Liver (tissue), 9 donors: ENCODE measurements around the gene ZNF485. TPM values are rescaled to one million over a fixed set of nuclear protein-coding genes. Genes with fewer than 3 reads are reported as not detected.

ENCODE experiments used
- DNase-seq: peaks from one replicate; pipeline ENCODE4 v3.0.0-alpha.2; 2017; ENCODE audit warnings: low spot score
- H3K27ac ChIP-seq, 2 donors: one replicate each; pipeline ENCODE4 v1.7.0; 2013; ENCODE audit warnings: inconsistent platforms in 2 of 2, low read length in 2 of 2, control low read depth in 1 of 2, low read depth in 1 of 2, mild to moderate bottlenecking in 1 of 2
- H3K27me3 ChIP-seq, 4 donors: one replicate each; pipeline versions ENCODE4 v1.6.1 to v1.7.0; 2013; ENCODE audit warnings: low read length in 3 of 4, inconsistent platforms in 1 of 4, mild to moderate bottlenecking in 1 of 4, moderate library complexity in 1 of 4; ENCODE audit not compliant: control insufficient read depth in 4 of 4, insufficient read depth in 4 of 4
- H3K36me3 ChIP-seq, 4 donors: one replicate each; pipeline versions ENCODE4 v1.6.1 to v1.7.0; 2013; ENCODE audit warnings: low read length in 3 of 4, mild to moderate bottlenecking in 3 of 4, low read depth in 1 of 4, moderate library complexity in 1 of 4; ENCODE audit not compliant: control insufficient read depth in 4 of 4, insufficient read depth in 3 of 4
- H3K4me1 ChIP-seq, 4 donors: one replicate each; pipeline versions ENCODE4 v1.6.1 to v1.7.0; 2013; ENCODE audit warnings: low read length in 3 of 4, mild to moderate bottlenecking in 3 of 4, moderate library complexity in 1 of 4; ENCODE audit not compliant: control insufficient read depth in 4 of 4, insufficient read depth in 4 of 4
- H3K4me3 ChIP-seq, 3 donors: one replicate each; pipeline versions ENCODE4 v1.6.1 to v1.7.0; 2013; ENCODE audit warnings: low read length in 3 of 3, control low read depth in 1 of 3, low read depth in 1 of 3, mild to moderate bottlenecking in 1 of 3
- H3K9ac ChIP-seq, 2 donors: one replicate each; pipeline ENCODE4 v1.7.0; 2013; ENCODE audit warnings: low read length in 2 of 2, mild to moderate bottlenecking in 2 of 2, moderate library complexity in 2 of 2, control low read depth in 1 of 2, low read depth in 1 of 2
- H3K9me3 ChIP-seq, 4 donors: one replicate each; pipeline versions ENCODE4 v1.6.1 to v1.7.0; 2013; ENCODE audit warnings: low read length in 3 of 4; ENCODE audit not compliant: control insufficient read depth in 4 of 4
- ATF3 ChIP-seq: IDR thresholded peaks from 2 replicates; pipeline ENCODE4 v1.6.1; 2016; ENCODE audit warnings: antibody characterized with exemption
- CTCF ChIP-seq: fragments of 150-350 bp; IDR thresholded peaks from 2 replicates; pipeline ENCODE4 v1.5.1; 2017; ENCODE audit warnings: improper control_type of control experiment, low read depth, low read length; ENCODE audit not compliant: missing input control
- FOXA2 ChIP-seq: IDR thresholded peaks from 2 replicates; pipeline ENCODE4 v1.6.1; 2016; ENCODE audit warnings: antibody characterized with exemption
- GABPA ChIP-seq, 2 donors: IDR thresholded peaks in 1 of 2; conservative IDR thresholded peaks in 1 of 2; 2 replicates each; pipeline ENCODE4 v1.6.1; 2016; ENCODE audit warnings: antibody characterized with exemption in 2 of 2, mild to moderate bottlenecking in 1 of 2, moderate library complexity in 1 of 2
- HNF4A ChIP-seq, 2 donors: conservative IDR thresholded peaks; 2 replicates each; pipeline ENCODE4 v1.6.1; 2016; ENCODE audit warnings: antibody characterized with exemption in 2 of 2, mild to moderate bottlenecking in 2 of 2
- HNF4G ChIP-seq: IDR thresholded peaks from 2 replicates; pipeline ENCODE4 v1.6.1; 2016; ENCODE audit warnings: antibody characterized with exemption
- JUND ChIP-seq, 2 donors: IDR thresholded peaks; 2 replicates each; pipeline ENCODE4 v1.6.1; 2016; ENCODE audit warnings: antibody characterized with exemption in 2 of 2
- NR2F2 ChIP-seq: IDR thresholded peaks from 2 replicates; pipeline ENCODE4 v1.6.1; 2016; ENCODE audit warnings: antibody characterized with exemption
- RAD21 ChIP-seq, 2 donors: IDR thresholded peaks; 2 replicates each; pipeline ENCODE4 v1.6.1; 2016; ENCODE audit warnings: antibody characterized with exemption in 2 of 2, mild to moderate bottlenecking in 2 of 2
- SP1 ChIP-seq: IDR thresholded peaks from 2 replicates; pipeline ENCODE4 v1.6.1; 2018; ENCODE audit warnings: antibody characterized with exemption, mild to moderate bottlenecking
- TAF1 ChIP-seq: conservative IDR thresholded peaks from 2 replicates; pipeline ENCODE4 v1.6.1; 2016; ENCODE audit warnings: antibody characterized with exemption, mild to moderate bottlenecking
- YY1 ChIP-seq: IDR thresholded peaks from 2 replicates; pipeline ENCODE4 v1.6.1; 2016; ENCODE audit warnings: antibody characterized with exemption, mild to moderate bottlenecking
- ZBTB33 ChIP-seq: IDR thresholded peaks from 2 replicates; pipeline ENCODE4 v1.6.1; 2016; ENCODE audit warnings: antibody characterized with exemption
- WGBS: extraction: QIAGEN DNeasy Blood & Tissue Kit; methylation state at CpG from one replicate; pipeline ENCODE4 v1.1.7; 2013; 5-methylcytosine and 5-hydroxymethylcytosine counted together
- polyA plus RNA-seq, 2 donors: library from polyadenylated mRNA; stranded (reverse) in 1 of 2; unstranded in 1 of 2; fragments of 200-250 nt in 1 of 2; fragments of >200 nt in 1 of 2; fragmentation: Nextera tagmentation in 1 of 2; extraction: Ambion mirVana in 1 of 2; gene quantifications; one replicate each; pipeline versions ENCODE4 v1.2.1 to v1.2.3, GENCODE V29; 2013 to 2015
- total RNA-seq, 2 donors: library from RNA; depleted of rRNA; stranded (reverse); fragments of >200 nt; gene quantifications; one replicate each; pipeline ENCODE4 v1.2.3, GENCODE V29; 2014
- TF ChIP-seq, protein P1 (sequence below): IDR thresholded peaks from 2 replicates; pipeline ENCODE4 v1.6.1; 2016; ENCODE audit warnings: antibody characterized with exemption
- TF ChIP-seq, protein P2 (sequence below): IDR thresholded peaks from 2 replicates; pipeline ENCODE4 v1.6.1; 2016; ENCODE audit warnings: antibody characterized with exemption, mild to moderate bottlenecking
- donor health status: healthy.
- donor health status: healthy.
- donor health status: healthy.
- donor health status: healthy.
- donor health status: healthy.

The ZNF485 gene
- total RNA-seq (1 to 10 TPM in 1 of 2 donors, under 1 TPM in 1; 0.98 to 2.4 TPM), polyA plus RNA-seq (1 to 10 TPM in 1 of 2 donors, under 1 TPM in 1; 0.92 to 1.0 TPM)

- peak; percentile 67 for DNase-seq
- Histone ChIP-seq H3K27me3 (no peaks in the 10 kb centered on the region), H3K9ac (peak within 1 kb of the TSS in 1 of 2 donors; percentile 45), H3K9me3 (no peaks in the 10 kb centered on the region), H3K36me3 (peaks cover 0 to 15% (median 4%) of the 10 kb centered on the region in 4 donors), H3K4me1 (peaks cover 0 to 6% (median 1%) of the 10 kb centered on the region in 4 donors), H3K4me3 (peak within 1 kb of the TSS; percentile 63 to 89 (median 89)), H3K27ac (peak within 1 kb of the TSS in 1 of 2 donors; percentile 63)
- WGBS: 3% methylated on average over 58 of the region's 58 CpGs
- TF ChIP-seq HNF4A (conservative IDR thresholded peaks at IDR 0.05) (no peak), NR2F2 (no peak), FOXA2 (no peak), GABPA (IDR thresholded peaks at IDR 0.05 in 1 of 2, conservative IDR thresholded peaks at IDR 0.05 in 1 of 2) (peak; percentile 93 to 97), ZBTB33 (no peak), HNF4G (no peak)
- TF ChIP-seq, protein P1, sequence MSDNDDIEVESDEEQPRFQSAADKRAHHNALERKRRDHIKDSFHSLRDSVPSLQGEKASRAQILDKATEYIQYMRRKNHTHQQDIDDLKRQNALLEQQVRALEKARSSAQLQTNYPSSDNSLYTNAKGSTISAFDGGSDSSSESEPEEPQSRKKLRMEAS: peak; percentile 45
- TF ChIP-seq, protein P2, sequence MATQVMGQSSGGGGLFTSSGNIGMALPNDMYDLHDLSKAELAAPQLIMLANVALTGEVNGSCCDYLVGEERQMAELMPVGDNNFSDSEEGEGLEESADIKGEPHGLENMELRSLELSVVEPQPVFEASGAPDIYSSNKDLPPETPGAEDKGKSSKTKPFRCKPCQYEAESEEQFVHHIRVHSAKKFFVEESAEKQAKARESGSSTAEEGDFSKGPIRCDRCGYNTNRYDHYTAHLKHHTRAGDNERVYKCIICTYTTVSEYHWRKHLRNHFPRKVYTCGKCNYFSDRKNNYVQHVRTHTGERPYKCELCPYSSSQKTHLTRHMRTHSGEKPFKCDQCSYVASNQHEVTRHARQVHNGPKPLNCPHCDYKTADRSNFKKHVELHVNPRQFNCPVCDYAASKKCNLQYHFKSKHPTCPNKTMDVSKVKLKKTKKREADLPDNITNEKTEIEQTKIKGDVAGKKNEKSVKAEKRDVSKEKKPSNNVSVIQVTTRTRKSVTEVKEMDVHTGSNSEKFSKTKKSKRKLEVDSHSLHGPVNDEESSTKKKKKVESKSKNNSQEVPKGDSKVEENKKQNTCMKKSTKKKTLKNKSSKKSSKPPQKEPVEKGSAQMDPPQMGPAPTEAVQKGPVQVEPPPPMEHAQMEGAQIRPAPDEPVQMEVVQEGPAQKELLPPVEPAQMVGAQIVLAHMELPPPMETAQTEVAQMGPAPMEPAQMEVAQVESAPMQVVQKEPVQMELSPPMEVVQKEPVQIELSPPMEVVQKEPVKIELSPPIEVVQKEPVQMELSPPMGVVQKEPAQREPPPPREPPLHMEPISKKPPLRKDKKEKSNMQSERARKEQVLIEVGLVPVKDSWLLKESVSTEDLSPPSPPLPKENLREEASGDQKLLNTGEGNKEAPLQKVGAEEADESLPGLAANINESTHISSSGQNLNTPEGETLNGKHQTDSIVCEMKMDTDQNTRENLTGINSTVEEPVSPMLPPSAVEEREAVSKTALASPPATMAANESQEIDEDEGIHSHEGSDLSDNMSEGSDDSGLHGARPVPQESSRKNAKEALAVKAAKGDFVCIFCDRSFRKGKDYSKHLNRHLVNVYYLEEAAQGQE: peak; percentile 24
Measured at GRCh38 chr10:43606323-43607198, at the start of gene ZNF485. ZNF485 (plus strand) TSS chr10:43606438; CDS start chr10:43607051, 613 bp downstream.

- Histone ChIP-seq H3K36me3 (peaks cover 0 to 11% (median 1%) of the 10 kb centered on the region in 4 donors), H3K27me3 (no peaks in the 10 kb centered on the region), H3K4me3 (peak overlapping the region in 2 of 3 donors; percentile 21 to 55), H3K9me3 (peaks cover 14 to 21% (median 18%) of the 10 kb centered on the region in 4 donors), H3K4me1 (no peaks in the 10 kb centered on the region), H3K9ac (no peak overlapping the region), H3K27ac (no peak overlapping the region)
- WGBS: 95% methylated on average over 4 of the region's 4 CpGs
- no peak for DNase-seq
- no peak for TF ChIP-seq GABPA (IDR thresholded peaks at IDR 0.05 in 1 of 2, conservative IDR thresholded peaks at IDR 0.05 in 1 of 2)
- no peak for TF ChIP-seq YY1
- TF ChIP-seq HNF4G: no peak
- TF ChIP-seq ZBTB33: no peak
- no peak for TF ChIP-seq TAF1
- TF ChIP-seq CTCF: no peak
- no peak for TF ChIP-seq SP1
- TF ChIP-seq, protein P2: no peak
- TF ChIP-seq ATF3: no peak
- no peak for TF ChIP-seq RAD21 (IDR thresholded peaks at IDR 0.05)
- TF ChIP-seq HNF4A (conservative IDR thresholded peaks at IDR 0.05): no peak
- no peak for TF ChIP-seq FOXA2
- TF ChIP-seq JUND (IDR thresholded peaks at IDR 0.05): no peak
Measured at GRCh38 chr10:43557214-43557613, 49.0 kb upstream of the ZNF485 start.
